ENCODE results near the gene TSPAN18. TPM values are rescaled to one million over a fixed set of nuclear protein-coding genes. Genes with fewer than 3 reads are reported as not detected.

The TSPAN18 gene
- total RNA-seq, 1 experiment from 2014 or later = 21.3 TPM

DNA sequence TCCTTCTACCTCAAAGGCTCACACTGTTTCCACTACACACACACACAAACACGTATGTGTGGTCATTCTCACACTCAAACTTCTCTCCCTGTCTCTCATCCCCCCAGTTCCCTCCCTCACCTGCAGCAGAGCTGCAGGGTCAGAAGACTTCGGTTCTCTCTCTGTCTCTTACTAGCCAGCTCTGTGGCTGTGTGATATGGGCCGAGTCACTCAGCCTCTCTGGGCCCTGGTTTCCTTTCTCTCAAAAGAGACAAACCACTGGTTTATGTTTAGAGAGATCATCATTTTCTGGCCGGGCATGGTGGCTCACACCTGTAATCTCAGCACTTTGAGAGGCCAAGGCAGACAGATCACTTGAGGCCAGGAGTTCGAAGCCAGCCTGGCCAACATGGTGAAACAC, 21.1 kb downstream of the TSPAN18 start:
- Histone ChIP-seq H3K4me1 (ENCODE audit: control insufficient read depth, insufficient read depth, low read length) (0 out of 2 replicates have a peak, but pooled peaks cover 2% of the 10 kb centered on the region), H3K27me3 (ENCODE audit: control insufficient read depth, insufficient read depth, low read length) (no peaks in the 10 kb centered on the region), H3K27ac (ENCODE audit: low read length) (no peak overlapping the region), H3K36me3 (ENCODE audit: control insufficient read depth, insufficient read depth, low read length) (no peaks in the 10 kb centered on the region), H3K4me3 (ENCODE audit: low read depth in 2 of 2, low read length in 2 of 2) (no peak overlapping the region), H3K9me3 (ENCODE audit: control insufficient read depth, insufficient read depth, low read depth, low read length) (no peaks in the 10 kb centered on the region)
- TF ChIP-seq POLR2AphosphoS5 (IDR thresholded peaks at IDR 0.05; ENCODE audit: low read depth, low read length) = no peak
- TF ChIP-seq, protein P1, sequence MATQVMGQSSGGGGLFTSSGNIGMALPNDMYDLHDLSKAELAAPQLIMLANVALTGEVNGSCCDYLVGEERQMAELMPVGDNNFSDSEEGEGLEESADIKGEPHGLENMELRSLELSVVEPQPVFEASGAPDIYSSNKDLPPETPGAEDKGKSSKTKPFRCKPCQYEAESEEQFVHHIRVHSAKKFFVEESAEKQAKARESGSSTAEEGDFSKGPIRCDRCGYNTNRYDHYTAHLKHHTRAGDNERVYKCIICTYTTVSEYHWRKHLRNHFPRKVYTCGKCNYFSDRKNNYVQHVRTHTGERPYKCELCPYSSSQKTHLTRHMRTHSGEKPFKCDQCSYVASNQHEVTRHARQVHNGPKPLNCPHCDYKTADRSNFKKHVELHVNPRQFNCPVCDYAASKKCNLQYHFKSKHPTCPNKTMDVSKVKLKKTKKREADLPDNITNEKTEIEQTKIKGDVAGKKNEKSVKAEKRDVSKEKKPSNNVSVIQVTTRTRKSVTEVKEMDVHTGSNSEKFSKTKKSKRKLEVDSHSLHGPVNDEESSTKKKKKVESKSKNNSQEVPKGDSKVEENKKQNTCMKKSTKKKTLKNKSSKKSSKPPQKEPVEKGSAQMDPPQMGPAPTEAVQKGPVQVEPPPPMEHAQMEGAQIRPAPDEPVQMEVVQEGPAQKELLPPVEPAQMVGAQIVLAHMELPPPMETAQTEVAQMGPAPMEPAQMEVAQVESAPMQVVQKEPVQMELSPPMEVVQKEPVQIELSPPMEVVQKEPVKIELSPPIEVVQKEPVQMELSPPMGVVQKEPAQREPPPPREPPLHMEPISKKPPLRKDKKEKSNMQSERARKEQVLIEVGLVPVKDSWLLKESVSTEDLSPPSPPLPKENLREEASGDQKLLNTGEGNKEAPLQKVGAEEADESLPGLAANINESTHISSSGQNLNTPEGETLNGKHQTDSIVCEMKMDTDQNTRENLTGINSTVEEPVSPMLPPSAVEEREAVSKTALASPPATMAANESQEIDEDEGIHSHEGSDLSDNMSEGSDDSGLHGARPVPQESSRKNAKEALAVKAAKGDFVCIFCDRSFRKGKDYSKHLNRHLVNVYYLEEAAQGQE (IDR thresholded peaks at IDR 0.05; ENCODE audit: insufficient read depth in 1 of 2, low read depth in 2 of 2, low read length in 1 of 2) = no peak
- TF ChIP-seq SIN3A (IDR thresholded peaks at IDR 0.05; ENCODE audit: borderline replicate concordance, insufficient read depth, low read depth, low read length) = no peak
- TF ChIP-seq, protein P2, sequence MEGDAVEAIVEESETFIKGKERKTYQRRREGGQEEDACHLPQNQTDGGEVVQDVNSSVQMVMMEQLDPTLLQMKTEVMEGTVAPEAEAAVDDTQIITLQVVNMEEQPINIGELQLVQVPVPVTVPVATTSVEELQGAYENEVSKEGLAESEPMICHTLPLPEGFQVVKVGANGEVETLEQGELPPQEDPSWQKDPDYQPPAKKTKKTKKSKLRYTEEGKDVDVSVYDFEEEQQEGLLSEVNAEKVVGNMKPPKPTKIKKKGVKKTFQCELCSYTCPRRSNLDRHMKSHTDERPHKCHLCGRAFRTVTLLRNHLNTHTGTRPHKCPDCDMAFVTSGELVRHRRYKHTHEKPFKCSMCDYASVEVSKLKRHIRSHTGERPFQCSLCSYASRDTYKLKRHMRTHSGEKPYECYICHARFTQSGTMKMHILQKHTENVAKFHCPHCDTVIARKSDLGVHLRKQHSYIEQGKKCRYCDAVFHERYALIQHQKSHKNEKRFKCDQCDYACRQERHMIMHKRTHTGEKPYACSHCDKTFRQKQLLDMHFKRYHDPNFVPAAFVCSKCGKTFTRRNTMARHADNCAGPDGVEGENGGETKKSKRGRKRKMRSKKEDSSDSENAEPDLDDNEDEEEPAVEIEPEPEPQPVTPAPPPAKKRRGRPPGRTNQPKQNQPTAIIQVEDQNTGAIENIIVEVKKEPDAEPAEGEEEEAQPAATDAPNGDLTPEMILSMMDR (IDR thresholded peaks at IDR 0.05) = no peak
- no peak for TF ChIP-seq TCF7L2 (IDR thresholded peaks at IDR 0.05; ENCODE audit: low read depth, low read length)
- intact Hi-C loops (cut with micrococcal nuclease; ENCODE audit: unreplicated experiment) = no loop called here
- BruUV-seq (replicated peaks) = no TSS peak
- in situ Hi-C loops (cut with HindIII; ENCODE audit: low pct_unique_long_range_greater_than_20kb, low sequenced_read_pairs) = no loop called here
- ChIA-PET POLR2A (no interaction called here), CTCF (no interaction called here)
- no peak for DNase-seq (ENCODE audit: low read depth, low spot score)
- no peak for ATAC-seq

DNA sequence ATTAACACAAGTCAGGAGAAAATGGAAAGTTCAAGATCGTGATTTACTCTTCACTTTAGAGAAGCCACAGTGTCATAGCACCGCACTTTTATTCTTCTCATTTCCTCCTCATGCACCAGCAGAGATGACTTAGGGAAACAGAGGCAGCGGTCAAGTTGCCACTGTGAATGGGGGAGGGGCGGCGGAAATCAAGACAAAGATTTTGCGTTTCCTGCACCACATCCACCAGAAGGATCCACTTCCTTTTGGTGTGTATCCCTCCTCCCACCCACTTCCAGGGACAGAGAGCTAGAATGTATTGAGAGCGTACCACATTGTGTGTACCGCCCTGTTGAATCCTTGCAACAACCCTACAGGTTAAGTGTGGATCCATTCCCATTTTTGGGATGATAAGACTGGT, 21.8 kb downstream of the TSPAN18 start:
- H3K36me3 ChIP-seq (ENCODE audit: control insufficient read depth, insufficient read depth, low read length) = no peaks in the 10 kb centered on the region
- no TSS peak for BruUV-seq (replicated peaks)
- 0 out of 2 replicates have a peak, but pooled peaks cover 2% of the 10 kb centered on the region for H3K4me1 ChIP-seq (ENCODE audit: control insufficient read depth, insufficient read depth, low read length)
- POLR2A ChIA-PET = no interaction called here
- intact Hi-C loops (cut with micrococcal nuclease; ENCODE audit: unreplicated experiment) (no loop called here), in situ Hi-C loops (cut with HindIII; ENCODE audit: low pct_unique_long_range_greater_than_20kb, low sequenced_read_pairs) (no loop called here)
- DNase-seq (ENCODE audit: low read depth, low spot score) = no peak
- no peaks in the 10 kb centered on the region for H3K27me3 ChIP-seq (ENCODE audit: control insufficient read depth, insufficient read depth, low read length)
- CTCF ChIA-PET = no interaction called here
- H3K27ac ChIP-seq (ENCODE audit: low read length) = no peak overlapping the region
- TF ChIP-seq SIN3A (IDR thresholded peaks at IDR 0.05; ENCODE audit: borderline replicate concordance, insufficient read depth, low read depth, low read length) (no peak), POLR2AphosphoS5 (IDR thresholded peaks at IDR 0.05; ENCODE audit: low read depth, low read length) (no peak), TCF7L2 (IDR thresholded peaks at IDR 0.05; ENCODE audit: low read depth, low read length) (no peak)
- TF ChIP-seq, protein P1 (IDR thresholded peaks at IDR 0.05; ENCODE audit: insufficient read depth in 1 of 2, low read depth in 2 of 2, low read length in 1 of 2) = no peak
- TF ChIP-seq, protein P2 (IDR thresholded peaks at IDR 0.05) = no peak
- H3K9me3 ChIP-seq (ENCODE audit: control insufficient read depth, insufficient read depth, low read depth, low read length) = no peaks in the 10 kb centered on the region
- no peak overlapping the region for H3K4me3 ChIP-seq (ENCODE audit: low read depth in 2 of 2, low read length in 2 of 2)
- ATAC-seq = no peak

Measured in Panc1 (cell line).